GM21529 (cell line): ENCODE data around the gene ENPEP.
A peak's percentile ranks its signal among the peaks of the same experiment; 100 is the strongest.
"Not testable (repeated sequence)": the region's sequence is repeated elsewhere in the genome, so short reads cannot be mapped to it uniquely, and the experiment has no call there.

ENCODE experiments used
- ATAC-seq: cut with Tn5 transposase; IDR thresholded peaks from one replicate; pipeline ENCODE4 v1.9.1; 2021; ENCODE audit not compliant: unreplicated experiment

Gene ENPEP

DNA sequence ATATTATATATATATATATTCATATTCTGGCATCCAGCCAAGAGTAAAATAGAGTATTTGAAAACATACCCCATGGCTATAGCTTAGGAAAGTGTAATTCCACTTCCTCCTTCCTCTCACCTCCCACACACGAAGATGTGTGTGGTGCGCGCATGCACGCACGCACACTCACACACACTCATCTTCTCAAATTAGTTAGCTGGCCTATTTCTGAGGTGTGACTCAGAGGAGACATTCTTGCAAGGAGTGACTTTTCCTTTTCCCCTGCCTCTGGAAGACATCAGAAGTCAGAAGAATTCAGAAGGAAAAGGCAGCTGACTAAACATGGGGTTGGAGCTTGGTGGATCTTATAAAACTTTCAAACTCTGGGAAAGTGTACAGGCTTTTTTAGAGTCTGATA is 8.8 kb downstream of the ENPEP start:
- peak; percentile 43 for ATAC-seq

DNA sequence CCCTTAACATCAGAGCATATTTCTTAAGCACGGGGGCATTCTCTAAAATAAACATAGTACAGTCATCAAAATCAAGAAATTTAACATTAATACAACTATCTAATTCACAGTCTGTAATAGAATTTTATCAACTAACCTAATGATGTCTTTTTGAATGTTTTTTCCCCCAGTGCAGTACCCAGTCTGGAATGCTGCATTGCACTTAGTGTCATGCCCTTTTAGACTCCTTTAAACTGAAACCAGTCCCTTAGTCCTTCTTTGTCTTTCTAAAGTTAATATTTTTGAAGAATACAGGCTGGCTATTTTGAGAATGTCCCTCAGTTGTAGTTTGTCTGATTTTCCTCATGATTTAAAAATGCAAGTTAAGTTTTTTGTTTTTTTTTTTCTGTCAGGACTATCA is 9.5 kb downstream of the ENPEP start:
- no peak for ATAC-seq

DNA sequence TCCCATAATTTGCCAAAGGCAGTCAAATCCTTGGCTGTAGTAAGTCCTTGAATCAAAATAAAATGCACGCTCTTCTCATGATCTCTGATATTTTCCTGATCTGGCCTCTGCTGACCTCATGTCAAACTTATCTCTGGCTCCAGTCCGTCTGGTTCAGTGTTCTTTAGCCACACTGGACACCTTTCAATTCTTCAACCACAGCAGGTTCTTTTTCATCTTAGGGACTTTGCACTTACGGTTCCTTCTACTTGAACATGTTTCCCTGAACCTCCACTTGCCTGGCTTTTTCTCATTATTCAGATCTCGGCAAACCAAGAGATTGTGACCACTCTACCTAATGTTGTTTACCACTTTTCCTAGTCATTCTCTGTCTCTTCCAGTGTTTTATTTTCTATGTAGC is 10.3 kb downstream of the ENPEP start:
- no peak for ATAC-seq

DNA sequence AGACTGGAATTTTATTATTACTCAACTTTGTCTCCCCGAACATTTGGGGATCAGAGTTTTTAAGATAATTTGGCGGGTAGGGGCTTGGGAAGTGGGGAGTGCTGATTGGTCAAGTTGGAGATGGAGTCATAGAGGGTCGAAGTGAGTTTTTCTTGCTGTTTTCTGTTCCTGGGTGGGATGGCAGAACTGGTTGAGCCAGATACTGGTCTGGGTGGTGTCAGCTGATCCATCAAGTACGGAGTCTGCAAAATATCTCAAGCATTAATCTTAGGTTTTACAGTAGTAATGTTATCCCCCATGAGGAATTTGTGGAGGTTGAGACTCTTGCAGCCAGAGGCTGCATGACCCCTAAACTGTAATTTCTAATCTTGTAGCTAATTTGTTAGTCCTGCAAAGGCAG is 10.9 kb downstream of the ENPEP start:
- ATAC-seq, result not testable (repeated sequence)

DNA sequence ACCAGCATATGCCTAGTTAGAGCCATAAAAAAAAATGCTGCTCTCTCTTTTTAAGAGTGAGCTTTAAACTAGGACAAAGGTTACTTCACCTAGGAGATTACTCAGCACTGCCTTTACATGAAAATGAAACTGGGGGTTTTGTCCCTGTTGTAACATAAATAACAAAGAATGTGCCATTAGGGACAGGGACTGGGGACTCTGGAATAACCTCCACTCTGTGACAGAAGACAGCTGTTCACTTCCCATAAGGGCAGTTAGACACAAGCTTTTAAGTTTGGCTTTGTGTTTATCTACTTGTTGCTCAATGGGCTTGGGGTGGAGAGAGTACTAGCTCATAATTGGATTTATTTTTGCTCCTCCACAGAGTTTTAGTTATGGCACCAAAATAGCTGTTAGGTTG is 11.9 kb downstream of the ENPEP start:
- no peak for ATAC-seq

DNA sequence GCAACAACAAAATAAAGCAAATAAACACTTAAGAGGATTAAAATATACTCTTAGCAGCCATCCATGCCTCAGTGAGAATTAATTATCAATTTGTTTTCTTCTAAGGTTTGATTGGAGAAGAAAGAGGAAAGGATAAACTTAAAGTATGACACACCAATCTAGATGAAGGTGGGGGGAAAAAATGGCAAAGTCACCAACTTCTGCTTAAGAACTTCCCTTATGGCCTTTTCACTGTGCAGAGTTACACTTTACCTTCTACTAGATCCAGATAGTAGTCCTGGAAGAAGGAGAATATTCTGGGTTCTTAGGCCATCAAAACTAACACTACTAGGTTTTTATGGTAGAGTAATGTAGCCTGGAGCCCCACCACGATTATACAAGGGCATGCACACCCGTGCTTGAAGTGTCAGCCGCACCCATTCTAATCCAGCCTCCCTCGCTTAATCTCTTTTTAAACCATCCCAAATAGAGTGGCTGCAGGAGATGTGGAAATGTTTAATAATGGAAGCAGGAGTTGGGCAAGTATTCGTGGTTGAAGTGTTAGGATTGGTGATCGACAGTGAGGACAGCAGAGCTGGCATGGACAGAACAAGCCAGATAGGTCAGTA is 14.1 kb downstream of the ENPEP start:
- no peak for ATAC-seq

DNA sequence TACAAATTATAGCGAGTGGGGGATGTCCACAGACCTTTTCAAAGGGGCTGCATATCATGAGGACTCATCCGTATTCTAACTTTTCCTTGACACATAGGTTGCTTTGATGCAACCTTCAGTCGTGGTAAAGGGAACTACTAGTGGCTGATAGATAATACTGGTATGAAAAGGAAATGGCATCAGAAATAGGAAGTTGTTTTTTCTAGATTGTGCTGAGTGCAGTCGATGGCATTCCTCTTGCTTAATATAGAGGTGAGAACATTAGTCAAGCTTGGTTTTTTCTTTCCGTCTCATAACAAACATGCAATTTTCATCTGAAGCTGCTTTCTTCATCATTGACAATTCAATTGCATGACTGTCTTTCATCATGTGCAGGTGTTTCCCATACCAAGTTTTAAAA is 16.6 kb downstream of the ENPEP start:
- peak; percentile 40 for ATAC-seq

DNA sequence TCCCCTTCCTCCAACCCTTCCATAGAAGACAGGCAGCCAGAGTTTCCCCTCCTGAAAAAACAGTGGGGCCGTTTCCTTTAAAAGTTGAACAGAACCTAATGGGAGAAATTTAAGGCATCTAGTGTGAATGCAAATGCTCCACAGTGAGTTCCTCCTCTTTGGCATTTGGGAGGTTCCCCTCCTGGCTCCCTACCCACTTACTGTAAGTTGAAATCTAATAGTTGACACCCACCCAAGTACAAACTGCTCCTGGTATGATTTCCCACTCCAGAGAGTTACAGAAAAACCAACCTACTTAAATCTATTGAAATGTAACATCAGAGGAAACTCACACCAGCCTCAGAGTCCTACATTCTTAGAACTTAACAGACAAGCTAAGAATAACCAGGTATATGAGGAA is 17.6 kb downstream of the ENPEP start:
- ATAC-seq, result no peak

DNA sequence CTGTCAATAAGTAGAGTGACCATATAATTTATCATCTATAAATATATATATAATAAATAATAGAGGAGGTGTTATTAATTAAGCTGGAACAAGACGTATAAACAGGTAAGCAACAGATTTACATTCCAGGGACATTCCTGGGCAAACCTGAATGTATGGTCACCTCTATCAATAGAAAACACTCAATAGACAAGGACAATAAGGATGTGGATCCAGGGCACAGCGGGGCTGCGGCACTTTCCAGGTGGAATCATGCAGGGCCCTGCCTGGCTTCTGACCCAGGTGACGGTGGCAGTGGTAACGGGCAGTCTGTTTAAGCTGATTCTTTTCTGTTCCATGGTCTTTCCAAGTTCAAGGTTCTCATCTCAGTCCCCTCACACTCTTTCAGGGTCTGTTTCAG is 22.5 kb downstream of the ENPEP start:
- ATAC-seq, result no peak

DNA sequence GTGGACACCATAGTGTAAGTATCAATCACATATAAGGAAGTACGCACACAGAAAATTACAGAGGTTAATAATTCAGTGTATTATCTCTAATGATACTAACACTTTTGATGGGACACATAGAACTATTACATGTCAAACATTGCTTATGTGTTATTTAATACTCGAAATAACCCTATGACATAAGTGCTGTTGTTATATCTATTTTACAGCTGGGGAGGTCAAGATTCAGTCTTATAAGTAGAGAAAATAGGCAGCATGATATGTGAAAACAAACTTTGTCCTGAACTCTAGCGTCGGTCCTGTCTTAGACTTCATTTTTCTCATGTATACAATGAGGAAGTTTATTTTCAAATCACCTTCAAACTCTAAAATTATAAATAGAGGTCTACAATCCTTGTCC is 23.2 kb downstream of the ENPEP start:
- no peak for ATAC-seq

DNA sequence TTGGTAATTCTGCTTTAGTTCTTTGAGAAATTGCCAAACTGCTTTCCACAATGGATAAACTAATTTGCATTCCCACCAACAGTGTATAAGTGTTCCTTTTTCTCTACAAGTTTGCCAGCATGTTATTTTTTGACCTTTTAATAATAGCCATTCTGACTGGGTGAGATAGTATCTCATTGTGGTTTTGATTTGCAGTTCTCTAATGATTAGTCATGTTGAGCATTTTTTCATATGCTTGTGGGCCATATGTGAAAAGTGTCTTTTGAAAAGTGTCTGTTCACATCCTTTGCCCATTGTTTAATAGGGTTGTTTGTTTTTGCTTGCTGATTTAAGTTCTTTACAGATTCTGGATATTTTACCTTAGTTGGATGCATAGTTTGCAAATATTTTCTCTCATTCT is 25.9 kb downstream of the ENPEP start:
- no peak for ATAC-seq

DNA sequence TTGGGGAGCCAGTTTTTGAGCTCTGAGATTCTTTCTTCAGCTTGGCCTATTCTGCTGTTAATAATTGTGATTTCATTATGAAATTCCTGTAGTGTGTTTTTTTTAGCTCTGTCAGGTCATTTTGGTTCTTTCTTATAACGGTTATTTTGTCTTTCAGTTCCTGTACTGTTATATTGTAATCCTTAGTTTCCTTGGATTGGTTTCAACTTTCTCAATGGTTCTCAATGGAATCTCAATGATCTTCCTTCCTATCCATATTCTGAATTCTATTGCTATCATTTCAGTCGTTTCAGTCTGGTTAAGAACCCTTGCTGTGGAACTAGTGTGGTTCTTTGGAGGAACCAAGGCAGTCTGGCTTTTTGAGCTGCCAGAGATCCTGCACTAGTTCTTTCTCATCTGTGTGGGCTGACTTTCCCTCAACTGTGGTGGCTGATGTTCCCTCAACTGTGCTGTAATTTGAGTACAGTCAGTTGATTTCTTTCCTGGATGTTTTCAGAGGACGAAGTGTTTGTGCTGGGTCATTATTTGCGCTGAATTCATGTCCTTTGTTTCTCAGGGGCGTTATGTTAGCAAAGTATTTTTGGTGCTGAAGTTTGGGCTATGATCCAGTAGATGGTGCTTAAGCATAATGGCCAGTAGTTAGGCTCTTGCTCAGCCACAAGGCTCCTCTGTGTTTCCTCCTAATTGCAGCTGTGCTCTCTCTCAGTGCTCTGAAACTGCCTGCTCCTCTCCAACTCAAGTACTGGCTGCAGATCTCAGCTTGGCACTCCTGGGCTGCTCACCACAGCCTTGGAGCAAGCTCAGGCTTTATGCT is 27.5 kb downstream of the ENPEP start:
- ATAC-seq, result no peak

DNA sequence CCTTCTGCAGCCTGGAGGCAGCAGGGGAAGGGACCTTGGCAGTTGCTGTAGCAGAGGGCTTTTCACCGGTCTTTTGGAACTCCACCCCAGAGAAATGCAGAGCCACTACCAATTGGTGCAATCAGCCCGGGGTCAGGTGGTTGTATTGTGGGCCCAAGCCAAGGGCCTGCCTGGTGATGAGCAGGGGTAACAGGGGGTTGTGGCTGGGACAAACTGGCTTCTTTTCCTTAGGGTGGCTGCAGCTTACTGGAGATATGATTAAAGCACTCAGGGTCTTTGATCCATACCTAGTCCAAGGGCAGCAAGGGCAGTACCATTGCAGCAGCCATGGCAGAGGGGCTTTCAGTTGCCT is 28.1 kb downstream of the ENPEP start:
- no peak for ATAC-seq

DNA sequence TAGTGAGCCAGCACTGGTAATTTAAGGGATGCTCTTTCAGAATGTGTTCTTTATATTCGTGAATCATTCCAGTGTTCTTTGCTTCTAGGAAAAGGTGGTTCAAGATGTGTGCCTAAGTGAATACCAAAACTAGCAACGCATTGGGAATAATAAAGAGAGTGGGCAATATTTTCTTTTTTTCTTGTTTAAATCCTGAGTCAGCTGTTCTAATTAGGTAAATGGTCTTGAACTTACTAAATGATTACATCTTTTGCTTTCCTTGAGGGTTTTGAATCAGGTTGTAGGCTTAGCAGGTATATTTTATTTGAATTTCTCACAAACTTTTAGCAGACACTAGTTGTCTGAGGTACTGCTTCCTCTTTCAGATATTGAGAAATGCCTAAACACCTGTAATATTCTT is 29.5 kb downstream of the ENPEP start:
- no peak for ATAC-seq

DNA sequence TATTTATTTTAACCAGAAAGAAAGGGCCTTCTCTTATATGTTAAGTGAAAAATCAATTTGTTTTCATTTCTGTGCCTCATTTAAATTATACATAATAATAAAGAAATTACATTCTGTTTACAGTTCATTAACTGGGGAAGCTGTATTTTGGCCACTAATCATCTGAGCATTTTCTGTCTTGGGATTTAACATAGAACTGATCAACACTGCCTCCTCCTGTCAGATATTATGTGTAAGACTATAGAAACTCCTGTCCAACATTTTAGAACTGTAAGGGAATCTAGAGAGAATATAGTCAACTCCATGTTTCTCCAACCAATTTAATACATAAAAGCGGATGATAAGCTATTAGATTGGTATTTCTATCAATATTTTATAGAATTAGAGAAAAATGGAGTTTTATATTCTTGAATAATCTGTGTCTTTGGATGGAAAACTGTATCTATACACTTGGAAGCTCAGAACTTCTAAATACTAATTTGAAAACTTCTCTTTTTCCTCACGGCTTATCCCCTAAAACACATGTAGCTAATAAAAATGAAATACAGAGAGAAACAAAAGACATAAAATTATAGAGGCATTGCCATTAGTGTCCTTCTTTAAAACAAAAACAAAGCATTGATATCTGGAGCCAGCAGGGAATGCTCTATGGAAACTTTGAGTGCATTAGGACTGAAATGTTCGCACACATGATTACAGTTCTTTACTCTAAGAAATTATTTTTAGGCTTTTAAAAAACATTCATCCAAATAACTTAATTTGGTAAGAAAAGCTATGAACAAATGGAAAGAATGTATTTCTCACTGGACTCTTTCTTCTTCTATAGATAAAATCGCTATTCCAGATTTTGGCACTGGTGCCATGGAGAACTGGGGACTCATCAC is 33.1 kb downstream of the ENPEP start:
- no peak for ATAC-seq

DNA sequence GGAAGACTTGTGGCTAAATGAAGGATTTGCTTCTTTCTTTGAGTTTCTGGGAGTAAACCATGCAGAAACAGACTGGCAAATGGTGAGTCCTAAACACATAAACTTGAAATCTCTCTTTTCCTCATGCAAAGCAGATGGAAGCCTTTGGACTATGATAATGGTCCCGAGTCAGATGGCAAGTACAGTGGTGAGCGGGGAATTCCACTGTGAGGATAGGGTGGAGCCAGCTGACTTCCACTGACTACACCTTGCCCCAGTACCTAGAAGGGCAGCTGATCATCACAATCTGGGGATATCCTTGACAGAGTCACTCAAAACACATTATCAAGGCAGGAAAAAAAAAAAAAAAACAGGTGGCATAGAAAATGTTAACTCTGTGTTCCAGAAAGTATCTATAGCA is 34.3 kb downstream of the ENPEP start:
- no peak for ATAC-seq

DNA sequence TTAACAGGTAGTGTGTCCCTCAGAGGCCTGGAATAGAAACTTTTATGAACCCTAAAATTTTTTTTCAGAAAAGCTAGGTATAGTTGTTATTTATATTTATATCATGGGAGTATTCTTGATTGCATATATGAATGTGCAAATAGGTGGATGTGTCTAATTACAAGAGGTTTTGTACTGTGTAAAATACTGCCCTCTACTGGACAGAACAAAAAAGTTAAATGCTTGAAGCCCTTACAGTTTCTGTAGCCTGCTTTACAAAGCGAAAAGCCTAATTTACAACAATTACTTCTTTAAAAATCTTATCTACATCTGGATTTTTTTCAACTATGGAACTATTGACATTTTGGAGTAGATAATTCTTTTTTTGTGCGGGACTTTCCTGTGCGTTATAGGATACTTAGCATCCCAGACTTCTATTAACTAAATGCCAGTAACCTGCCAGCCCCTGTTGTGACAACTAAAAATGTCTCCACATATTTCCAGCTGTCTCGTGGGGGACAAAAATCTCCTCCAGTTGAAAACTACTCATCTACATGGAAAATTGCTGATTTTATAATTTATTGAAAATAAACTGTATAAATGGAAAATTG is 35.1 kb downstream of the ENPEP start:
- peak; percentile 64 for ATAC-seq

DNA sequence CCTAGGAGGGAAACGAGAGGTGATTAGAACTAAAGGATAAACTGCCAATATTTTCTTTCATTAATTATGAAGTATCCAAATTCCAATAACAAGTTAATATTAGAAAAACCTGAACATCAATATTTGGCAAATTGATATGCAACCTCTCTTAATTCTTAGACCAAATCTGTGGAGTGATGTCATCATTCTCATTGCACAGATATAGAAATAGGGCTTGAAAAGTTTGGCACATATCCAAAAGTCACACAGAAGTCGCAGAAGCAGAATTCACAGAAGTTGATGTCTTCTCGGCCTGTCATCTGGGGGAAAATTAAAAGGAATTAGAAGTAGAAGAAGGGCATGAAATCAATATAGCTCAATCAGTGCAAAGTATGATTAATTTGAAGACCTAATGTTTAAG is 36.9 kb downstream of the ENPEP start:
- ATAC-seq, result no peak

DNA sequence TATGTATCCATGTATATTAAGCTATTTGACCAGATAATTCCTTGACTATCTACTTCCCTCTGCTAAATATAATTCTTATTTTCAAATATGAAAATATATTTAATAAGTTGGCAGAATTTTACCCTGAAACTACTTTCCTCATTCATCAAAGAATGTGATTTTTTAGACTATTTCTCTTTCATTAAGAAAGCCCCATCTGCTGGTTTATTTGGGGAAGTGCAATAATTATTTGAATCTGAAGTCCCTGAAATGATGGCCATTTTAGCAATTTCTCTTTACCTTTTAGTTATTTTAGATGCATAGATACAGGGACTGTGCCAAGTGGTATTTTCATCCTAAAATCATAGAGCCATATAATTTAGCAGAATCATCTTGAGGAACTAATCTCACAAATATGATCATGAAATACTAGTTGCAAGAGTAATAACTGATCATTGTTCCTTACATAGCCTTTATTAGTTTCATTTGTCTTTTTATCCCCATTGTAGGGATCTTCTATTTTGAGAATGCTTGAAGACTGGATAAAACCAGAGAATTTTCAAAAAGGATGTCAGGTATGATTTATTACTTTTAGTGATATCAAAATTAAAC is 39.0 kb downstream of the ENPEP start:
- ATAC-seq, result no peak

DNA sequence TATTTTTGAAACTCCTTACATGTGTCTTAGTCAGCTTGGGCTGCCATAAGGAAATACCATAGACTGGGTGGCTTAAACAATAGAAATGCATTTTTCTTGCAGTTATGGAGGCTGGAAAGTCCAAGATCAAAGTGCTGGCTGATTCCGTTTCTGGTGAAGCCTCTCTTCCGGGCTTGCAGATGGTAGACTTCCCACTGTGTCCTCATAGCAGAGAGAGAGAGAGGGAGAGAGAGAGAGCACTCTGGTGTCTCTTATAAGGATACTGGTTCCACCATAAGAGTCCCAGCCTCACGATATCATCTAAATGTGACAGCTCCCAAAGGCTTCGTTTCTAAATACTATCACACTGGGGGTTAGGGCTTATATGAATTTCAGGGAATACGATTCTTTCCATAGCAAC is 39.7 kb downstream of the ENPEP start:
- no peak for ATAC-seq
